Adrenal gland (tissue), 12 donors: ENCODE data around the gene RABGAP1. TPM values are rescaled to one million over a fixed set of nuclear protein-coding genes. Genes with fewer than 3 reads are reported as not detected.

Source experiments
- DNase-seq, 7 donors: peaks; one replicate each; pipeline ENCODE4 v3.0.0-alpha.2; 2019 to 2020
- H3K27ac ChIP-seq, 5 donors: fragments of 200-600 bp; sonication (generic) in 4 of 5; 1 replicate in 3 of 5; 2 replicates in 2 of 5; pipeline versions ENCODE4 v1.5.1 to v1.8.0; 2016 to 2020; ENCODE audit warnings: mild to moderate bottlenecking in 1 of 5
- H3K27me3 ChIP-seq: fragments of 200-600 bp; 2 replicates; pipeline ENCODE4 v1.8.0; 2021
- H3K36me3 ChIP-seq, 2 donors: fragments of 200-600 bp; replicated peaks in 1 of 2; 1 replicate in 1 of 2; 2 replicates in 1 of 2; pipeline versions ENCODE4 v1.5.1 to v1.8.0; 2018 to 2022
- H3K4me1 ChIP-seq, 2 donors: fragments of 200-600 bp; replicated peaks in 1 of 2; 1 replicate in 1 of 2; 2 replicates in 1 of 2; pipeline versions ENCODE4 v1.5.1 to v1.8.0; 2018 to 2021
- H3K4me3 ChIP-seq, 4 donors: fragments of 200-600 bp; sonication (generic) in 3 of 4; one replicate each; pipeline ENCODE4 v1.5.1; 2016 to 2018
- H3K9me3 ChIP-seq, 3 donors: fragments of 200-600 bp; sonication (generic) in 1 of 3; replicated peaks in 1 of 3; 1 replicate in 2 of 3; 2 replicates in 1 of 3; pipeline versions ENCODE4 v1.5.1 to v1.8.0; 2016 to 2021
- POLR2A ChIP-seq, 2 donors: fragments of 450-650 bp; IDR thresholded peaks; one replicate each; pipeline ENCODE4 v1.6.1; 2017; ENCODE audit warnings: antibody characterized with exemption in 2 of 2, mild to moderate bottlenecking in 2 of 2, moderate library complexity in 1 of 2
- WGBS, 4 donors: extraction: QIAGEN DNeasy Blood & Tissue Kit in 2 of 4; methylation state at CpG; one replicate each; pipeline versions ENCODE4 v1.1.5 to v1.1.7; 2013 to 2017; 5-methylcytosine and 5-hydroxymethylcytosine counted together
- intact Hi-C, 2 donors: fragments of 100-400 bp; cut with DNase I; formaldehyde crosslinking; loops; one replicate each; pipeline versions ENCODE4 v1.14.1 to v1.15.0; 2022 to 2023
- polyA plus RNA-seq, 3 donors: library from polyadenylated mRNA; stranded (reverse); fragments of 200-250 nt in 2 of 3; fragments of 350-450 nt in 1 of 3; fragmentation: Illumina TruSeq in 1 of 3; extraction: RNeasy Lipid Tissue Mini Kit (QIAGEN cat#74804) in 1 of 3; gene quantifications; one replicate each; pipeline ENCODE4 v1.2.3, GENCODE V29; 2013 to 2014
- total RNA-seq, 9 donors: library from RNA; depleted of rRNA in 4 of 9; stranded (reverse); fragments of >200 nt in 4 of 9; fragments of 120-200 nt in 1 of 9; fragmentation: NEBNext Ultra II Directional in 1 of 9; extraction: Animal tissue kit (Norgen Biotek cat#: 25700) in 1 of 9; gene quantifications; one replicate each; pipeline versions ENCODE4 v1.1.0 to v1.2.4, GENCODE V29; 2013 to 2023
- TF ChIP-seq, protein P1 (sequence below), 6 experiments: fragments of 450-650 bp in 4 of 6; fragments of 200-600 bp in 2 of 6; sonication (generic) in 1 of 6; IDR thresholded peaks; 1 replicate in 5 of 6; 2 replicates in 1 of 6; pipeline versions ENCODE4 v1.5.1 to v1.8.0; 2016 to 2021; ENCODE audit warnings: antibody characterized with exemption in 6 of 6, mild to moderate bottlenecking in 2 of 6, moderate library complexity in 1 of 6
- donor health status: healthy with polysubstance abuse.
- donor health status: Bipolar disorder and iron deficiency.
- donor health status: DM: yes; HTN: yes; CAD: no.
- donor health status: DM: no; HTN: no; CAD: no.
- donor health status: DM: no; HTN: no; CAD: no.
- donor health status: DM: yes; HTN: yes; CAD: no.

Gene RABGAP1
- total and polyA plus RNA-seq, 12 donors = 8.5 to 62.3 (median 34.3) TPM

DNA sequence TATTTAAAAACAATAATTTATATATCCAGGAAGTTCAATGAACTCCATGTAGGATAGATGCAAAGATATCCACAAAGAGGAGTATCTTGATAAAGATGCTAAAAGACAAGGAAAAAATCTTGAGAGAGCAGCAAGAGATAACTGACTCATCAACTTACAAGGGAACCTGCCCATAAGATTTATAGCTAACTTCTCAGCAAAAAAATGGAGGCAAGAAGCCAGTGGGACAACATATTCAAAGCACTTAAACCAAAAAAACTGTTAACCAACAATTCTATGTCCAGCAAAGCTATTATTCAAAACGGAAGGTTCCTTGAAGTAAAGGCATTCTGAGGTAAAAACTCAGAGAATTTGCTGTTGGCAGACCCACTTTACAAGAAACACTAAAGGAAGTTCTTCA lies 20.3 kb downstream of the RABGAP1 start:
- WGBS, 4 donors = 88 to 100% (median 96%) methylated on average over 1 of the region's 1 CpG
- peaks cover 0 to 5% of the 10 kb centered on the region in 2 donors for H3K36me3 ChIP-seq
- DNase-seq = no peak
- H3K4me1 ChIP-seq = no peaks in the 10 kb centered on the region
- H3K9me3 ChIP-seq = peaks cover 0 to 4% (median 0%) of the 10 kb centered on the region in 3 donors
- H3K4me3 ChIP-seq = no peak overlapping the region
- H3K27ac ChIP-seq = no peak overlapping the region
- TF ChIP-seq, protein P1, sequence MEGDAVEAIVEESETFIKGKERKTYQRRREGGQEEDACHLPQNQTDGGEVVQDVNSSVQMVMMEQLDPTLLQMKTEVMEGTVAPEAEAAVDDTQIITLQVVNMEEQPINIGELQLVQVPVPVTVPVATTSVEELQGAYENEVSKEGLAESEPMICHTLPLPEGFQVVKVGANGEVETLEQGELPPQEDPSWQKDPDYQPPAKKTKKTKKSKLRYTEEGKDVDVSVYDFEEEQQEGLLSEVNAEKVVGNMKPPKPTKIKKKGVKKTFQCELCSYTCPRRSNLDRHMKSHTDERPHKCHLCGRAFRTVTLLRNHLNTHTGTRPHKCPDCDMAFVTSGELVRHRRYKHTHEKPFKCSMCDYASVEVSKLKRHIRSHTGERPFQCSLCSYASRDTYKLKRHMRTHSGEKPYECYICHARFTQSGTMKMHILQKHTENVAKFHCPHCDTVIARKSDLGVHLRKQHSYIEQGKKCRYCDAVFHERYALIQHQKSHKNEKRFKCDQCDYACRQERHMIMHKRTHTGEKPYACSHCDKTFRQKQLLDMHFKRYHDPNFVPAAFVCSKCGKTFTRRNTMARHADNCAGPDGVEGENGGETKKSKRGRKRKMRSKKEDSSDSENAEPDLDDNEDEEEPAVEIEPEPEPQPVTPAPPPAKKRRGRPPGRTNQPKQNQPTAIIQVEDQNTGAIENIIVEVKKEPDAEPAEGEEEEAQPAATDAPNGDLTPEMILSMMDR (IDR thresholded peaks at IDR 0.05) = no peak
- TF ChIP-seq POLR2A (IDR thresholded peaks at IDR 0.05) = no peak
- no peaks in the 10 kb centered on the region for H3K27me3 ChIP-seq
- intact Hi-C loops = no loop called here

GRCh38 chr9:122975196-122975595 lies 34.4 kb downstream of the RABGAP1 start:
- no peaks in the 10 kb centered on the region for H3K9me3 ChIP-seq
- no peaks in the 10 kb centered on the region for H3K36me3 ChIP-seq
- H3K4me3 ChIP-seq = no peak overlapping the region
- no peaks in the 10 kb centered on the region for H3K4me1 ChIP-seq
- TF ChIP-seq, protein P1 (IDR thresholded peaks at IDR 0.05) = no peak
- TF ChIP-seq POLR2A (IDR thresholded peaks at IDR 0.05) = no peak
- 62 to 75% (median 66%) methylated on average over 2 of the region's 2 CpGs for WGBS, 4 donors
- intact Hi-C loops = no loop called here
- peak overlapping the region in 3 of 5 donors; percentile 2 to 67 (median 24) for H3K27ac ChIP-seq
- H3K27me3 ChIP-seq = no peaks in the 10 kb centered on the region
- no peak for DNase-seq

GRCh38 chr9:122978601-122979000 lies 37.8 kb downstream of the RABGAP1 start:
- WGBS, 4 donors = 48 to 79% (median 63%) methylated on average over 2 of the region's 2 CpGs
- intact Hi-C loops = no loop called here
- Histone ChIP-seq H3K27ac (no peak overlapping the region), H3K36me3 (no peaks in the 10 kb centered on the region), H3K9me3 (no peaks in the 10 kb centered on the region), H3K4me1 (no peaks in the 10 kb centered on the region), H3K4me3 (no peak overlapping the region), H3K27me3 (no peaks in the 10 kb centered on the region)
- DNase-seq = no peak
- TF ChIP-seq, protein P1 (IDR thresholded peaks at IDR 0.05) = no peak
- no peak for TF ChIP-seq POLR2A (IDR thresholded peaks at IDR 0.05)

DNA sequence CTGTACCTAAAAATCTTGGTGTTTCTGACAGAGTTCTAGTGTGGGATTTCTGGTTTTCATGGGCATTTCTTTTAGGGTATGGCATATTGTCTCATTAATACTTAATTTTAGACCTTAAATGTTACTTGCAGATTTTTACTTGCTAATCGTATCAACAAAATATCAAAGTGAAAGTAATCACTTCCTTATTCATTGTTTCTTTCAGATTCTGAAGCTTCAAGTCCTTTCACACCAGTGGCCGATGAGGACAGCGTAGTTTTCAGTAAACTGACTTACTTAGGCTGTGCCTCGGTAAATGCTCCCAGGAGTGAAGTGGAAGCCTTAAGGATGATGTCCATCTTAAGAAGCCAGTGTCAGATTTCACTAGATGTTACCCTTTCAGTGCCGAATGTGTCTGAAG lies 45.2 kb downstream of the RABGAP1 start:
- Histone ChIP-seq H3K4me1 (no peaks in the 10 kb centered on the region), H3K36me3 (peaks cover 0 to 36% of the 10 kb centered on the region in 2 donors), H3K4me3 (no peak overlapping the region), H3K27me3 (no peaks in the 10 kb centered on the region), H3K27ac (no peak overlapping the region), H3K9me3 (no peaks in the 10 kb centered on the region)
- WGBS, 4 donors = 80 to 83% (median 82%) methylated on average over 5 of the region's 5 CpGs
- TF ChIP-seq, protein P1 (IDR thresholded peaks at IDR 0.05) = no peak
- no peak for TF ChIP-seq POLR2A (IDR thresholded peaks at IDR 0.05)
- DNase-seq = no peak
- intact Hi-C loops = no loop called here
